K562 (cell line): ENCODE measurements around the gene INSIG1. TPM values are rescaled to one million over a fixed set of nuclear protein-coding genes. Genes with fewer than 3 reads are reported as not detected.
A peak's percentile ranks its signal among the peaks of the same experiment; 100 is the strongest.

Source experiments
- ASH1L ChIP-seq: fragments of 450-650 bp; IDR thresholded peaks from 2 replicates; pipeline ENCODE4 v1.6.1; 2018; ENCODE audit warnings: borderline replicate concordance, mild to moderate bottlenecking, low read depth; ENCODE audit not compliant: partially characterized antibody
- CEBPB ChIP-seq: fragments of 450-650 bp; IDR thresholded peaks from 2 replicates; pipeline ENCODE4 v1.6.1; 2016; ENCODE audit warnings: missing genetic modification characterization, missing compliant biosample characterization
- COPS2 ChIP-seq: fragments of 450-650 bp; conservative IDR thresholded peaks from 2 replicates; pipeline ENCODE4 v1.6.1; 2016; ENCODE audit warnings: mild to moderate bottlenecking, moderate library complexity
- CTCF ChIP-seq, 3 experiments: IDR thresholded peaks in 2 of 3; conservative IDR thresholded peaks in 1 of 3; 2 replicates each; pipeline ENCODE4 v1.5.1; 2011 to 2012; ENCODE audit warnings: low read length in 3 of 3, mild to moderate bottlenecking in 3 of 3, control low read depth in 2 of 3, improper control_type of control experiment in 1 of 3, inconsistent platforms in 1 of 3, low read depth in 1 of 3, mixed read lengths in 1 of 3, moderate library complexity in 1 of 3; ENCODE audit not compliant: insufficient read depth in 2 of 3
- E2F3 ChIP-seq: fragments of 250-450 bp; sonication (Bioruptor Pico); IDR thresholded peaks from 2 replicates; pipeline ENCODE4 v1.4.0; 2020; ENCODE audit warnings: mild to moderate bottlenecking
- GTF2E2 ChIP-seq: fragments of 200-800 bp; sonication (Bioruptor generic); IDR thresholded peaks from 2 replicates; pipeline ENCODE4 v1.6.1; 2016; ENCODE audit warnings: missing genetic modification characterization, missing compliant biosample characterization
- IRF2 ChIP-seq: sonication (generic); formaldehyde crosslinking; IDR thresholded peaks from 2 replicates; pipeline ENCODE4 v1.8.1; 2022; ENCODE audit warnings: mild to moderate bottlenecking, missing genetic modification reagents
- MEF2A ChIP-seq: IDR thresholded peaks from 2 replicates; pipeline ENCODE4 v1.6.1; 2011; ENCODE audit warnings: low read depth, mild to moderate bottlenecking, low read length, moderate library complexity; ENCODE audit not compliant: control insufficient read depth
- NR2C2 ChIP-seq, 2 experiments: fragments of 200-800 bp in 1 of 2; sonication (Bioruptor generic) in 1 of 2; sonication (generic) in 1 of 2; formaldehyde crosslinking in 1 of 2; IDR thresholded peaks; 2 replicates each; pipeline versions ENCODE4 v1.6.1 to v1.8.0; 2016 to 2022; ENCODE audit warnings: mild to moderate bottlenecking in 1 of 2, missing compliant biosample characterization in 1 of 2, missing genetic modification characterization in 1 of 2, missing genetic modification reagents in 1 of 2
- RREB1 ChIP-seq: fragments of 250-450 bp; sonication (Bioruptor Pico); IDR thresholded peaks from 2 replicates; pipeline ENCODE4 v1.4.0; 2020
- ZNF239 ChIP-seq: fragments of 250-450 bp; sonication (Bioruptor Pico); IDR thresholded peaks from 2 replicates; pipeline ENCODE4 v1.4.0; 2020; ENCODE audit warnings: mild to moderate bottlenecking
- ZNF561 ChIP-seq: fragments of 450-650 bp; formaldehyde crosslinking; conservative IDR thresholded peaks from 2 replicates; pipeline ENCODE4 v1.4.0; 2020; ENCODE audit warnings: mild to moderate bottlenecking, moderate library complexity
- ZNF707 ChIP-seq: fragments of 250-450 bp; sonication (Bioruptor Pico); conservative IDR thresholded peaks from 2 replicates; pipeline ENCODE4 v1.8.0; 2022; ENCODE audit warnings: inconsistent platforms, mild to moderate bottlenecking, moderate library complexity
- ZSCAN32 ChIP-seq: fragments of 450-650 bp; formaldehyde crosslinking; IDR thresholded peaks from 2 replicates; pipeline ENCODE4 v1.4.0; 2020; ENCODE audit warnings: mild to moderate bottlenecking, moderate library complexity
- polyA plus RNA-seq, 8 experiments: library from polyadenylated mRNA; depleted of rRNA in 4 of 8; stranded (reverse) in 5 of 8; unstranded in 3 of 8; fragments of >200 nt; fragmentation: Nextera tagmentation in 2 of 8; fragmentation: Illumina TruSeq in 1 of 8; extraction: Ambion mirVana in 2 of 8; extraction: Trizol in 1 of 8; gene quantifications; 2 replicates each; pipeline versions ENCODE4 v1.2.1 to v1.2.3, GENCODE V29; 2011 to 2014; ENCODE audit warnings: inconsistent platforms in 1 of 8, missing spikeins in 1 of 8
- total RNA-seq, 7 experiments: library from RNA; depleted of rRNA in 6 of 7; stranded (reverse); fragments of >200 nt in 6 of 7; fragmentation: Illumina TruSeq in 2 of 7; extraction: Trizol in 2 of 7; gene quantifications; 2 replicates each; pipeline versions ENCODE4 v1.2.1 to v1.2.3, GENCODE V29; 2011 to 2021; ENCODE audit warnings: low replicate concordance in 1 of 7
- TF ChIP-seq, protein P1 (sequence below): fragments of 250-450 bp; sonication (Bioruptor Pico); IDR thresholded peaks from 2 replicates; pipeline ENCODE4 v1.8.0; 2021; ENCODE audit warnings: mild to moderate bottlenecking, moderate library complexity

Gene INSIG1
- total and polyA plus RNA-seq, 9 of the 15 experiments (the other 6 are each of a cell fraction or from before 2014, with no cell fraction given): 57.1 to 787 (median 238) TPM

- TF ChIP-seq CEBPB (tag): no peak
- no peak for TF ChIP-seq RREB1 (CRISPR knock-in tag)
- no peak for TF ChIP-seq ASH1L
- no peak for TF ChIP-seq MEF2A
- TF ChIP-seq ZNF239: no peak
- TF ChIP-seq E2F3 (CRISPR knock-in tag): no peak
- no peak for TF ChIP-seq ZNF561 (CRISPR knock-in tag)
- peak in 1 of 3 experiments; percentile 1; a peak in 1 of 6 replicates for TF ChIP-seq CTCF (IDR thresholded peaks at IDR 0.05 in 2 of 3, conservative IDR thresholded peaks at IDR 0.05 in 1 of 3; ENCODE audit: insufficient read depth in 2 of 3, low read depth in 1 of 3, low read length in 3 of 3)
- no peak for TF ChIP-seq IRF2 (CRISPR knock-in tag)
- no peak for TF ChIP-seq ZNF707 (CRISPR knock-in tag)
- TF ChIP-seq GTF2E2 (tag): no peak
- TF ChIP-seq, protein P1, sequence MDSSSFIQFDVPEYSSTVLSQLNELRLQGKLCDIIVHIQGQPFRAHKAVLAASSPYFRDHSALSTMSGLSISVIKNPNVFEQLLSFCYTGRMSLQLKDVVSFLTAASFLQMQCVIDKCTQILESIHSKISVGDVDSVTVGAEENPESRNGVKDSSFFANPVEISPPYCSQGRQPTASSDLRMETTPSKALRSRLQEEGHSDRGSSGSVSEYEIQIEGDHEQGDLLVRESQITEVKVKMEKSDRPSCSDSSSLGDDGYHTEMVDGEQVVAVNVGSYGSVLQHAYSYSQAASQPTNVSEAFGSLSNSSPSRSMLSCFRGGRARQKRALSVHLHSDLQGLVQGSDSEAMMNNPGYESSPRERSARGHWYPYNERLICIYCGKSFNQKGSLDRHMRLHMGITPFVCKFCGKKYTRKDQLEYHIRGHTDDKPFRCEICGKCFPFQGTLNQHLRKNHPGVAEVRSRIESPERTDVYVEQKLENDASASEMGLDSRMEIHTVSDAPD (CRISPR knock-in tag): no peak
- no peak for TF ChIP-seq COPS2
- TF ChIP-seq NR2C2 (CRISPR knock-in tag; IDR thresholded peaks at IDR 0.05): peak; percentile 79; the same call in 1 of the 2 replicates
- TF ChIP-seq NR2C2 (tag; IDR thresholded peaks at IDR 0.05): peak; percentile 88
- TF ChIP-seq ZSCAN32 (CRISPR knock-in tag): no peak
Measured at GRCh38 chr7:155291045-155291530, 6.6 kb upstream of the INSIG1 start (continued).
